HG03571 (cell line): Measurements from ENCODE around the gene NDUFB7.
"Not testable (repeated sequence)": the region's sequence is repeated elsewhere in the genome, so short reads cannot be mapped to it uniquely, and the experiment has no call there.

Experiments used
- ATAC-seq: cut with Tn5 transposase; IDR thresholded peaks from one replicate; pipeline ENCODE4 v1.9.1; 2021; ENCODE audit not compliant: unreplicated experiment

The NDUFB7 gene

DNA sequence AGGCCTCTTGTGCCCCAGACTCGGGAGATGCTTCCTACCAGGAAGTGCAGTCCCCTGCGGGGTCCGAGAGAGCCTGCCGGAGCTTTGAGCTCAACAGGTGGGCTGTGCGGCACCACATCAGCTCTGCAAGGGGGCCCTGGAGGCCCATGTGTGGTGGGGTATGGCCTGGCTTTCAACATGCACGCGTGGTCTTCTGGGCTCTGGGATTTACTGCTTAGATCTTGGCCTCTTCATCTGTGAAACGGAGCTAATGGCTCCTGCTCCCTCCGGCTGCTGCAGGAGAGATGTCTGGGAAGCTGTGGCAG is 18.0 kb downstream of the NDUFB7 start:
- no peak for ATAC-seq

DNA sequence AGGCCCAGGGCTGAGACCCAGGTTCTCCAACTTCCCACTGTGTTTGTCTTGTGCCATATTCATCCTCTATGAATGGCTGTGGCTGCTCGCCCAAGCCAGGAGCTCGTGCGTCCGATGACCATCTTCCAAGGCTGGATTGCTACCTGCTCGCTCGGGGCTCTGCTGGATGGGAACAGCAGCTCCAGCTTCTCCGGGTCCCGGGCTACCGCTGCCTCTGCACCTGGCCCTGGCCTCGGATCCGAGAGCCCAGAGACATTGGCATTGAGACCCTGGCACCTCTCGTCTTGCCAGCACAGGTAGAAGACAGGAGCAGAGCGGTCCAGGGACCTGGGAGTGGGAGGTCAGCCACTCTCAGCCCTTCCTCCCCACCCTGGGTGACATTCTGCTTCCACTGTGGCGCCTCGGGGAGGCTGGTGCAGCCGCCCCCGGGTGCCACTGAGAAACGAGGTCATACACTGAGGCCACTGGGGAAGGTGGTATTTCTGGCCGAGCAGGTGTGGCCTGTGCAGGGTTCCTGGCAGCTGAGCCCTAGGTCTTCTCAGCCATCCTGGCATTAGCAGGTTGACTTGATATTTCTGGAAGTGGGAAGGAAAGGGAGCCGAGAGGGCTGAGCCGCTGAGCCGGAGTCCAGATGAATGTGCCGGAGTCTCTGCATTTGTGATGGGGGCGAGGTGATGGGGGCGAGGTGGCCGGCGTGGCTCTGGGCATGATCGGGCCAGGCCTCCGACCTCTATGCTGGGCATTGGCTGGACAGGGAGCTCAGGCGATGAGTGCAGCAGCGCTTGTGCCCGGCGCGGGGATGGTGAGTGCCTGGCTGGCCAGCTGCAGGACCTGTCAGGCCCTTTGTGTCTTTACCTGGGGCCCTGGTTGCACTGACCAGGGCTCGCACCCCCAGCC is 18.6 kb downstream of the NDUFB7 start:
- ATAC-seq: no peak

DNA sequence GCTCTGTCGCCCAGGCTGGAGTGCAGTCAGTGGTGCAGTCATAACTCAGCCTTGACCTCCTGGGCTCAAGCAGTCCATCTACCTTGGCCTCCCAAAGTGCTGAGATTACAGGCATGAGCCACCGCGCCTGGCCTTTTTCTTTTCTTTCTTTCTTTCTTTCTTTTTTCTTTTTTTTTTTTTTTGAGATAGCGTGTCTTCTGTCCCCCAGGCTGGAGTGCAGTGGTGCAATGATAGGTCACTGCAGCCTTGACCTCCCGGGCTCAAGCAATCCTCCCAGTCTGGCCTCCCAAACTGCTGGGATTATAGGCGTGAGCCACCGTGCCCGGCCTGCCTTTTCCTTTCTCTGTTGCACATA is 19.9 kb downstream of the NDUFB7 start:
- not testable (repeated sequence) for ATAC-seq

DNA sequence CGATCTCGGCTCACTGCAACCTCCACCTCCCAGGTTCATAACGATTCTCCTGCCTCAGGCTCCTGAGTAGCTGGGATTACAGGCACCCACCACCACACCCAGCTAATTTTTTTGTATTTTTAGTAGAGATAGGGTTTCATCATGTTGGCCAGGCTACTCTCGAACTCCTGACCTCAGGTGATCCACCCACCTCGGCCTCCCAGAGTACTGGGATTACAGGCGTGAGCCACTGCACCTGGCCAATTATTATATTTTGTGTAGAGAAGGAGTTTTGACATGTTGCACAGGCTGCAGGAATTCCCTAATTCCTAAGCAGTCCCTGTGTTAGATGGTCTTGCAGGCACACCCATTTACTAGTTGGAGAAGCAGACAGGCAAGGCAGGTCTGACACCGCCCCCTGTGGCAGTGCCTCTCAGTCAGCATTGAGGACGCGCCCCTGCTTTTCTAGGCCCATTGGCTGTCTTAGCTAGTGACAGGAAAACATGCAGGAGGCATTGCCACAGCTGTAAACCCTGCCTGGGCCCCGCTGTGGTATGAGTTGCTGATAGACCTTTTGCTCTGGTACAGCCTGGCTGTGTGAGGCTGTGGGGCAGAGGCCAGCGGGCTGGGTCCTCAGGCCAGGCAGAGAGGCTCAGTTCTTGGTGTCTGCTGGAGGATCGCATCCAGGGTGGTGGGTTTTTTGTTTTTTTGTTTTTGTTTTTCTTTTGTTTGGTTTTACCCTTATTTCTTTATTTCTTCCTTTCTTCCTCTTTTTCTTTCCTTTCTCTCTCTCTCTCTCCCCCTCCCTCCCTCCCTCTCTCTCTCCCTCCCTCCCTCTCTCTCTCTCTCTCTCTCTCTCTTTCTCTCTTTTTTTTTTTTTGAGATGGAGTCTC is 20.5 kb downstream of the NDUFB7 start:
- ATAC-seq: not testable (repeated sequence)

DNA sequence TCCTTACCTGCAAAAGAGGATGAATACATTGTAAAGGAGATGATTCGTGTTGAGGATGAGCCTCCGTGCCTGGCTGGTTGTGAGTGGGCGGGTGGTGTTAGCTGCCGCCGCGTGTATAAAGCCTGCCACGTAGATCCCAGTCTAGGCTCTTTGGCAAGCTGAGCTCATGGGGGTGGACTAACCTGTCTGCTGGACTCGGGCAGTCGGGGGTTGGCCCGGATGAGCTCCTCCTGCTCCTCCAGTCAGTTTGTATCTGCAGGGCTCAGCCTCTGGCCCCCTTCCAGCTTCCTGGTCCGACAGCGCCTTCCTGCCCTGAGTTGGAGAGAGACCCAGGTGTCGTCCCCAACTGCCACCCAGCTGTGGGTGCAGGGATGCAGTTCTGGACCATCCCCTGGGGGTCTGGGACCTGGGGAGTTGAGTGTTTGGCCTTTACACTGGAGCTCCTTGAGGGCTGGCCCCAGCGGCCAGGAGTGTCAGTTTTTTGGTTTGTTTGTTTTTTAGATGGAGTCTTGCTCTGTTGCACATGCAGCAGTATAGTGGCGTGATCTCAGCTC is 21.6 kb downstream of the NDUFB7 start:
- ATAC-seq: no peak

DNA sequence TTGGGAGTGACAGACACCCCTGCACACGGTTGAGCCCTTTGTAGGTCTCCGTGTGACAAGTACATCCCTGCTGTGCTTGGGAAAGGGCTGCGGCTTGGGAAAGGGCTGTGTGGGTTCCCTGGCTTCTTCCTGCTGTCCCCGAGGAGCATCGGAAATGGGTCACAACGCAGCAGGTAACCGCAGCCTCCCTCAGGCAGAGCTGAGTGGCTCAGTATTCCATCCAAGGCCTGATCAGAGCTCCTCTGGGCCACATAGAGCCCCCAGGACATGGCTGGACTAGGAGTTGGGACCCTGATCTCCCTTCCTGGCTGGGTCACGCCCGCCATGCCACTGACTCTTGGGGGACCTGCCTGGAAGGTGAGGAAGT is 26.2 kb downstream of the NDUFB7 start:
- no peak for ATAC-seq

DNA sequence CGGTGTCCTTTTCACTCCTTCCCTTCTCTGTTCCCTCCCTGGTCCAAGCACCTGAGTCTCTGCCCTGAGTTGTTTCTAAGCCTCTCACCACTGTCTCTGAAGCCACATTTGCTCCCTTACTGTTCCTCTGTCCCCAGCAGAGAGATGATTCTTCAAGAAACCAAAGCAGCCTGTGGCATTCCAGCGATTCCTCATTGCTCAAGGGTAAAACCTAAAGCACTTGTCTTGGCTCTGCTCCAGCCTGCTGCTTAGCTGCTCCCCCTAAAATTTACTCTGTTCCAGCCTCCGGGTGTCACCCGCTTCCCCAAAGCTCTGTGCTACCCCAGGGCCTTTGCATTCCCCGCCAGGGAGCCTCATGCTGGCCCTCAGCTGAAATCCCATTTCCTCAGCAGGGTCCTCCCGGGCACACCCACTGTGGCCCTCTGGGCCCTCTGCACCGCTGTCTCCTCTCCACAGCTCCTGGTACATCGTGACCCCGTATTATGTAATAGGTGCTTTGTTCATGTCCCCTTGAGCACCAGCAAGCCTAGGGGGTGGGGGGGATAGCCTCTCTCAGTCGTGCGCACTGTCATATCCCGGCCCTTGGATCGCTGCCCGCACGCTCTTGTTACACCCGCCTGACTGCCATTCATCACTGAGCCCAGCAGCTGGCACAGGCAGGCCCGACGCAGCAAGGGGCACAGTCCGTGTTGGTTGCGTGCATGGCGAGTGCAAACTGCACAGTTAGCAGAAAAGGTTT is 26.7 kb downstream of the NDUFB7 start:
- no peak for ATAC-seq

DNA sequence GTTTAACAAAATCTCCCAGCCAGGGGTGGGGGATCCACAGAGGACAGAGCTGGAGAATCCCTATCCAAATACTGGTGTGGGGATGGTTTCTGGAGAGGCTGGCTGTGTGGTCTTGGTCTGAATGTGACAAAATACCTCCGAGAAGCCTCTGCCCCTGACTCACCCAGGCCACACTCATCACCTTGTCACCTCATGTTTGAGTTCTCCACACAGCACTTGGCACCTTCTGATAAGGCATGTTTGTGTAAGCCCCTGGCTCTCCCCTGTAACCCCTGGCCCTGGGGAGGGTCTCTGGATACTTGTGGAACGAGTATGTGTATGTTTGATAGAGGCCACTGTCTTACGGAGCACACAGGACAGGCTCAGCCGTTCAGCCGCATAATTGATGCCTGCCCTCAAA is 27.8 kb downstream of the NDUFB7 start:
- no peak for ATAC-seq

DNA sequence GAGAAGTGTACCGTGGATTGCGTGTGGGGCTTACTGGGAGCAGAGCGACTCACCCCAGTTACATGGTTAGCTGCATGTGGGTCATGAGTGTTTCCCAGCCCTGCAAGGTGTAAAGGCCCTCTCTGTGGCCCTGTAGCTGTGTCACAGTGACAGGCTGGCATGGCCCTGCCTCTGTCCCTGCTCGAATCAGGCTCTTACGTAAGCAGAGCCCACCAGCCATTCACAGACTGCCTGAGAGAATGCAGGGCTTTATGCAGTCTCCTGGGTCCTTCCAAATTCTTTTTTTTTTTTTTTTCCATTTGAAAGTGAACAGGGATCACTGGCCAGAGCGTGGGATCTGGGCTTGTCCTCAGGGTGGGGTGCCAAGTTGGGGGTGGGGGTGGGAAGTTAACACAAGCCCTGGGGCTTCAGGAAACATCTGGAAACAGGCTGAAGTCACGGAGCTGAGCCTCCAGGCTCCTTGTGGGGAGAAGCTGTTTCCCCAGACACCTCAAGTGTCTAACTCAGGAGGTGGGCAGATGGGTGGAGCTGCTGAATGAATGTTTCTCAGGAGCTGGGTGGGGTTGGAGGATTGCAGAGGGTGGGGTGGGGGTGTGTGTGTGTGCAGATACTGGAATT is 29.0 kb downstream of the NDUFB7 start:
- no peak for ATAC-seq

DNA sequence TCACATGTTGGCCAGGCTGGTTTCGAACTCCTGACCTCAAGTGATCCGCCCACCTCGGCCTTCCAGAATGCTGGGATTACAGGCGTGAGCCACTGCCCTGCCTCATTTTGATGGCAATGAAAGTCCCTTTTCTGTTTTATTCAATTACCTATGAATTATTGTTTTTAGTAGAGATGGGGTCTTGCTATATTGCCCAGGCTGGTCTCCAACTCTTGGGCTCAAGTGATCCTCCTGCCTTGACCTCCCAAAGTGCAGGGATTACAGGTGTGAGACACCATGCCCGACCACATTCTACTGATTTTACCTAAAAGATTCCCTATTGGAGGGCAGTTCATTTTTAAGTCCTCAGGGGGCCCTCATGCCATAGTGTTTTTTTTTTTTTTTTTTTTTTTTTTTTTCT is 29.9 kb downstream of the NDUFB7 start:
- not testable (repeated sequence) for ATAC-seq

DNA sequence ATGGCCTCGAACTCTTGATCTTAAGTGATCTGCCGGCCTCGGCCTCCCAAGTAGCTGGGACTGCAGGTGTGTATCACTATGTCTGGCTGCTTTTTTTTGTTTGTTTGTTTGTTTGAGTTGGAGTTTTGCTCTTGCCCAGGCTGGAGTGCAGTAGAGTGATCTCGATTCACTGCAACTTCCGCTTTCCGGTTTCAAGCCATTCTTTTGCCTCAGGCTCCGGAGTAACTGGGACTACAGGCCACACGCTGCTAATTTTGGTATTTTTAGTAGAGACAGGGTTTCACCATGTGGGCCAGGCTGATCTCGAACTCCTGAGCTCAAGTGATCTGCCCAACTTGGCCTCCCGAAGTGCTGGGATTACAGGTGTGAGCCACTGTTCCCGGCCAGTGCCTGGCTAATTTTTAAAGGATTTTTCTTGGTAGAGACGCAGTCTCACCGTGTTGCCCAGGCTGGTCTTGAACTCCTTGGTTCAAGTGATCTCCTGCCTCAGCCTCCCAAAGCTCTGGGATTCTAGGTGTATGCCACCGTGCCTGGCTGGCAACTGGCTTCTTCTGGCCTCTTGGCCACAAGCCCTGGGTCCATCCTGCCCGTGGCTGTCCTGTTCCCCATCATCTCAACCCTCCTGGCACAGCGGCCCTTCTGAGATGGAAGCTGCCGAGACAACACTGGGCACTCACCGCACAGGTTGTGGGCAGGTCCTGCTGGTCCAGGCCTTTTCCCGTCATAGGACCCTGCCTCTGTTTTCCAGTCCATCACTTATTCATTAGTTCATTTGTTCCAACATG is 30.9 kb downstream of the NDUFB7 start:
- ATAC-seq: no peak

DNA sequence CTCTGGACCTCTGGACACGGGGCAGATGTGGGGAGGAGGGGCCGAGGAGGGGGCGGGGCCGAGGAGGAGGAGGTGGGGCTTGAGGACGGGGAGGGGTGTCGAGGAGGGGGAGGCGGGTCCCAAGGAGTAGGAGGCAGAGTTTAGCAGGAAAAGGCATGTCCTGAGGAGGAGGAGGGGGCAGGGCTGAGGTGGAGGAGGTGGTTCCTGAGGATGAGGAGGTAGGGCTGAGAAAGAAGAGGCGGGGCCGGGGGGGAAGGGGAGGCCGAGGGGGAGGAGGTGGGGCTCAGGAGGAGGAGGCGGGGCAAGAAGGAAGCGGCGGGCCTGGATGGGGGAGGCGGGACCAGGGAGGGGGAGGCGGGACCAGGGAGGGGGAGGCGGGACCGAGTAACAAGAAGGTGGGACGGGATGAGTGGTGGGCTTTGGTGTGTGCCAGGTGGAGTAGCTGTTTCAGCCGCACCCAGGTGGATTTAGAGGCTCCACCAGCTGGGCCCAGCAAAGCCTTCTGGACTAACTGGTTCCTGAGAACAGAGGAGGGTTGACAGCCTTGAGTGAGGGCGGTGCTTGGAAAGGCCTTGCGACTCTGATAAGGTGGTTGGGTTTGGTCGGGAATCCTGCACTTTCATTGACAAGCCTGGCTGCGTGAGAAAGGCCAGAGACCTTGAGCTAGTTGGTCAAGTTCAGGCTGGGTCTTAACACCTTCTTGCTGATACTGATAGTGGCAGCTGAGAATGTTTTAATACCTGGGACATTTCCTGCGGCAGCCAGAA is 34.8 kb downstream of the NDUFB7 start:
- ATAC-seq: no peak

DNA sequence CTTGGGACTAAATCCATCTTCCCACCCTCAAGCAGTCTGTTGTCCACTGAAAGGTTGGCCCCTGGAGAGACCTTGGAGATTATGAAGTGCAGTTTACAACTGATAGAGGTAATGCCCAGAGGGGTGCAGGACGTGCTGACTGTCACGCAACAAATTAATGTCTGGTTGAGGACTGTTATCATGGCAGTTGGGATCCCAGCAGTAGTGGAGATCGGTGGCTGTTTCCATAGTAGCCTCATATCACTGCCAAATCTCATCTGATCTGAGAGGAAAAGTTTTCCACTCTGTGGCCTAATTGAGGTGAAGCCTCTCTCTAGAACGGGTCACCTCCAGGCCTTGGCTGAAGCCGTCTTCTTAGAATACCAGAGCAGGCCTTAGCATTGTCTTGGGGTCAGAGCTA is 38.4 kb downstream of the NDUFB7 start:
- no peak for ATAC-seq

DNA sequence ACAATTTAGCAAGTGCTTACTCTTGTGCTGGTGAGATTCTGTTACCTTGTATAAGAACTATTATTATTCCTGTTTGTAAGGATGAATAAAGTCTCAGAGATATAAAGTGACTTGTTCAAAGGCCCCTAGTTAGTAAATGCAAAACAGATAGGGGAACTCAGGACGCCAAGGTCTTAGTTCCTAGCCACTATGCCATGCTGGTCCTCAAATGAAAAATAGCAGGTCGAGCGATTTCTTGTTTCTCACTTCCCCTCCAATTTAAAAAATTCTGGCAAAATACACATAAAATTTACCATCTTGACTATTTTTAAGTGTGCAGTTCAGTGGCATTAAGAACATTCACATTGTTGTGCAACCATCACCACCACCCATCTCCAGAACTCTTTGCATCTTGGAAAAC is 41.4 kb downstream of the NDUFB7 start:
- ATAC-seq: no peak

DNA sequence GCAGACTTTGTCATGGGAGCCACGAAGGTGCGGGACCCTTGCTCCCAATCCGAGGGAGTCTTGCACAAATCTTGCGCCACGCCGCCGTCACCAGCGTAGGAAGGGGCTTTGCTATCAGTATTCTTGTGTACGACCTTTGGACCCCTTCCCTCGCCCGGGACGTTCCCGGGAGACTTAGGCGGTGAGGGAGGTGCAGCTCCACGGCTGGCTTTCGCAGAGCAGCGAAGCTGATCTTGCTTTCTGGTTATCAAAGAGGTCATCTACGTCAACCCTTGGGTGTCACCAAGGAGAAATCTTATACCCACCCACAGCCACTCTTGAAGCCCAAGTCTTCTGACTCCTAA is 41.9 kb downstream of the NDUFB7 start:
- no peak for ATAC-seq

DNA sequence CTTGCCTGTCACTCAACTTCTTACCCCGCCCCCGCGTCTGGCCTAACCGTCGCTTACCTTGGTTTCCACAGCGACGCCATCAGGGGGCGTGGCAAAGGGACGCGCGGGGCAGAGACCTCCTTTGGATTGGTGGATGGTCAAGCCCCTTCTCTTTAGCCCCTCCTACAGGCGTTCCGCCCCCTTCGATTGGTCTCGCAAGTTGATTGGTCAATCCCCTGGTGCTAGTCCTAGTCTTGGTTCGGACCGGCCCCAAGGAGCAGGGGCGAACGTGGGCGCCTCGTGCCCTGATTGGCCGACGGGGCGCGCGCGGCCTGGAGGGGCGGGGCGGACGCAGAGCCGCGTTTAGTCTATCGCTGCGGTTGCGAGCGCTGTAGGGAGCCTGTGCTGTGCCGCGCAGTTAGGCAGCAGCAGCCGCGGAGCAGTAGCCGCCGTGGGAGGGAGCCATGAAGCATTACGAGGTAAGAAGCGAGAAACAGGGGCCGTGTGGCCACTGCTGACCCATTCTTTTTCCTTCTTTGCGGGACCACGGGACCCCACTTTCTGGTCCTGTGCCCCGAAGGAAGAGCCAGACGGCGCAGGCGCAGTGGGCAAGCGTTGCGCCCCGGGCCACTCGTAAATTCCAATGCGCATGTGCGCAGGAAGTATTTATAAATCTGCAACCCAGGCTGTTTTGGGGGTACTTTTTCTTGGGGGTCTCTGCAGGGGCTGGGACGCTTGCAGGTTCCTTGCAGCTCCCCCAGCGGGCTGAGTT is 42.4 kb downstream of the NDUFB7 start, which contains the start of gene TECR:
TECR (plus strand) TSS at position 341 of the 751 bp plus-strand sequence; CDS start at position 444, 103 bp downstream.
- ATAC-seq: peak; percentile 90

DNA sequence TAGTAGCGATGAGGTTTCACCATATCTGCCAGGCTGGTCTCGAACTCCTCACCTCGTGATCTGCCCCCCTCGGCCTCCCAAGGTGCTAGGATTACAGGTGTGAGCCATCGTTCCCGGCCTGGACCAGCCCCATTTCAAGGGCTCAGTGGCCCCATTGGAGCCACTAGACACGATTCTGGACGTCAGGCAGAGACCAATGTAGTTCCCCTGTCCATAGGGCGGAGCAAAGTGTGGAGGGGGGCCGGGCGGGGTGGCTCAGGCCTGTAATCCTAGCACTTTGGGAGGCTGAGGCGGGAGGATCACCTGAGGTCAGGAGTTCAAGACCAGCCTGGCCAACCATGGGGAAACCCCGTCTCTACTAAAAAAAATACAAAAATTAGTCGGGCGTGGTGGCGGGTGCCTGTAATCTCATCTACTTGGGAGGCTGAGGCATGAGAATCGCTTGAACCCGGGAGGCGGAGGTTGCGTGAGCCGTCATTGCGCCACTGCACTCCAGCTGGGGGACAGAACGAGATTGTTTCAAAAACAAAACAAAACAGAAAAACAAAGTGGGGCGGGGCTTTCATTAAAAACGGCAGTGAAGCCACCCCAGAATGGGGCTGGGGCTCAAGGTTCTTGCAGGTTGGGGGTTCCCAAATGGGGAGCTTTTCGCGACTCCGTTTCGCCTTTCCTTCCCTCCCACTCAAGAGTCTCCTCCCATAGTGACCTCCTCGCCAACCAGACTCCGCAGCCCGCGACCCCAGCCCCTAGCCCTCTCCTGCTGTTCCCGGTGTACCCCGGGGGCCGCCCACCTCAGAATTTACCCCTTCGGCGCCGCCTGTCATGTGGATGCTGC is 43.2 kb downstream of the NDUFB7 start:
- no peak for ATAC-seq

DNA sequence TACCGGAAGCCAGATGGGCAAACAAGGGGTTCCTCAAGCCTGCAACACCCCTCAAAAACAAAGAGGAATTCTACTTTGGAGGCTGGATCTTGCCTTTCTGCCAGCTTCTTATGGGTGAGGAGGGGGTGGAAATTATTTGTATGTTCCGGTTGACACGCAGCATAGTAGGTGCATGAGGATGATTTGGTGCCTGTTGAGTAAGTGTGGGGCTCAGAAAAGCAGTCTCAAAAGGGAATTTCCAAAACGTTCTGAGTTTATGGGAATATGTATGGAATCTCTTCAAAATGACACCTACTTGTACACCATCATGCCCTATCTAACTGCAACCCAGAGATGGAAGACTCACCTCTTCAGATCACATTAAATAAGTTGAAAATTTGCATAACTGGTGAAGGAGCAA is 45.4 kb downstream of the NDUFB7 start:
- ATAC-seq: no peak
